Eye (tissue), 1 donor: ENCODE data around the gene CST11.

Experiments used
- DNase-seq: peaks from one replicate; pipeline ENCODE4 v3.0.0-alpha.2; 2015

CST11 gene

GRCh38 chr20:23453549-23454543 lies 1.2 kb upstream of the CST11 start:
- no peak for DNase-seq

GRCh38 chr20:23451956-23452487 lies 654 bp downstream of the CST11 start:
- no peak for DNase-seq

GRCh38 chr20:23450877-23451276 lies 1.8 kb downstream of the CST11 start:
- DNase-seq = no peak

GRCh38 chr20:23449421-23449820 lies 3.3 kb downstream of the CST11 start:
- DNase-seq = no peak

- no peak for DNase-seq
Observed at GRCh38 chr20:23448167-23448566, 4.5 kb downstream of the CST11 start.

- DNase-seq = peak; percentile 66
Observed at GRCh38 chr20:23446505-23446904, 6.2 kb downstream of the CST11 start.

- DNase-seq = no peak
Observed at GRCh38 chr20:23445596-23446217, 7.0 kb downstream of the CST11 start.

- no peak for DNase-seq
Observed at GRCh38 chr20:23444859-23445258, 7.8 kb downstream of the CST11 start.

GRCh38 chr20:23442436-23442835 lies 10.2 kb downstream of the CST11 start:
- DNase-seq = no peak

- peak; percentile 95 for DNase-seq
Observed at GRCh38 chr20:23441850-23442313, 10.8 kb downstream of the CST11 start.

GRCh38 chr20:23440004-23440403 lies 12.7 kb downstream of the CST11 start:
- DNase-seq = no peak

- DNase-seq = no peak
Observed at GRCh38 chr20:23438661-23439060, 14.0 kb downstream of the CST11 start.

- no peak for DNase-seq
Observed at GRCh38 chr20:23437126-23437899, 15.4 kb downstream of the CST11 start.

GRCh38 chr20:23436681-23437080 lies 16.0 kb downstream of the CST11 start:
- DNase-seq = no peak

- DNase-seq = no peak
Observed at GRCh38 chr20:23435626-23436539, 16.8 kb downstream of the CST11 start.

GRCh38 chr20:23434521-23435313 lies 18.0 kb downstream of the CST11 start:
- no peak for DNase-seq

- DNase-seq = no peak
Observed at GRCh38 chr20:23433628-23434027, 19.0 kb downstream of the CST11 start.

GRCh38 chr20:23425129-23425528 lies 27.5 kb downstream of the CST11 start:
- no peak for DNase-seq

GRCh38 chr20:23420943-23421931 lies 31.4 kb downstream of the CST11 start, which contains the start of gene NAPB:
TSS of gene NAPB (minus strand) at chr20:23421488. CDS start at chr20:23421402, 86 bp downstream.
- peak; percentile 97 for DNase-seq
